GM21737 (cell line): ENCODE measurements around the gene ZDHHC22.

Experiments used
- ATAC-seq: cut with Tn5 transposase; IDR thresholded peaks from one replicate; pipeline ENCODE4 v1.9.1; 2021; ENCODE audit warnings: mild to moderate bottlenecking, moderate library complexity; ENCODE audit not compliant: unreplicated experiment

Gene ZDHHC22

GRCh38 chr14:77157740-77158139, 16.1 kb upstream of the ZDHHC22 start:
- no peak for ATAC-seq

- no peak for ATAC-seq
Measured at GRCh38 chr14:77155083-77155482, 13.5 kb upstream of the ZDHHC22 start.

- no peak for ATAC-seq
Measured at GRCh38 chr14:77154421-77154820, 12.8 kb upstream of the ZDHHC22 start.

GRCh38 chr14:77153802-77154201, 12.2 kb upstream of the ZDHHC22 start:
- no peak for ATAC-seq

GRCh38 chr14:77151918-77152588, 10.5 kb upstream of the ZDHHC22 start:
- no peak for ATAC-seq

DNA sequence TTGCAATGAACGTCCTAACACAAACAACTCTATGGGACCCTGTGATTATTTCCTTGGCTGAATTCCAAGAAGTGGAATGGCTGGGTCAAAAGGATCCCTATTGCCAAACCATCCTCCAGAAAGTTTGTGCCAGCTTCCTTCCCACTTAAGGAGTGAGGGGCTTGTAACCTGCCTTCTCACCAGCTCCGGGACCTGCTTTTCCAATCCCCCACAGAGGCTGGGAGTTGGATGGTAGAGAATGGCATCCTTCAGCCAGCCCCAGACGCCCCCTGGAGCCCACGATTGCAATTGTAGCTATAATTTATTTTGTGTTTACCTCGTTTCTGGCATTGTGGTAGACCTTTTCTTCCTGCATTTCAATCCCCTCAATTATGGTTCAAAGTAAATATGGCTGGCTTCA, 9.7 kb upstream of the ZDHHC22 start:
- ATAC-seq, result no peak

- ATAC-seq, result no peak
Measured at GRCh38 chr14:77148510-77149231, 7.1 kb upstream of the ZDHHC22 start.

- no peak for ATAC-seq
Measured at GRCh38 chr14:77145975-77146740, 4.6 kb upstream of the ZDHHC22 start.

- ATAC-seq, result no peak
Measured at GRCh38 chr14:77144412-77145115, 3.0 kb upstream of the ZDHHC22 start.

DNA sequence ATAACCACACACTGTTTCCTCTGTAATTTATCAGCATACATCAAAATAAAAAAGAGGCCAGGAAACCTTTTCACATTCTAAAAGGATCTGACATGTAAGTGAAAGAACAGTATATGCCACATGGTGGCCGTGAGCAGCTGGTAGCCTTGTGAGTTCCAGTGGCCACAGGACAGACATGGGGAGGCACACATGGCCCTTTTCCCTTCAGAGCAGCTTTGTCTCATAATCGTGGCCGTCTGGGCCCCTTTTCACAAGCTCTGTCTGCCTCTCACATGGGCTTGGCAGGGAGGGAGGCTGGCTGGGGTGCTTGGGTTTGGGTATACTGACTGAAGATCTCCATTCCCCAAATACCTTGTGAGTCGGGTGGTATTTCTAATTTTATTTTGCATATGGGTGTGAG, 1.5 kb upstream of the ZDHHC22 start:
- no peak for ATAC-seq

- no peak for ATAC-seq
Measured at GRCh38 chr14:77142005-77142800, 612 bp upstream of the ZDHHC22 start.

DNA sequence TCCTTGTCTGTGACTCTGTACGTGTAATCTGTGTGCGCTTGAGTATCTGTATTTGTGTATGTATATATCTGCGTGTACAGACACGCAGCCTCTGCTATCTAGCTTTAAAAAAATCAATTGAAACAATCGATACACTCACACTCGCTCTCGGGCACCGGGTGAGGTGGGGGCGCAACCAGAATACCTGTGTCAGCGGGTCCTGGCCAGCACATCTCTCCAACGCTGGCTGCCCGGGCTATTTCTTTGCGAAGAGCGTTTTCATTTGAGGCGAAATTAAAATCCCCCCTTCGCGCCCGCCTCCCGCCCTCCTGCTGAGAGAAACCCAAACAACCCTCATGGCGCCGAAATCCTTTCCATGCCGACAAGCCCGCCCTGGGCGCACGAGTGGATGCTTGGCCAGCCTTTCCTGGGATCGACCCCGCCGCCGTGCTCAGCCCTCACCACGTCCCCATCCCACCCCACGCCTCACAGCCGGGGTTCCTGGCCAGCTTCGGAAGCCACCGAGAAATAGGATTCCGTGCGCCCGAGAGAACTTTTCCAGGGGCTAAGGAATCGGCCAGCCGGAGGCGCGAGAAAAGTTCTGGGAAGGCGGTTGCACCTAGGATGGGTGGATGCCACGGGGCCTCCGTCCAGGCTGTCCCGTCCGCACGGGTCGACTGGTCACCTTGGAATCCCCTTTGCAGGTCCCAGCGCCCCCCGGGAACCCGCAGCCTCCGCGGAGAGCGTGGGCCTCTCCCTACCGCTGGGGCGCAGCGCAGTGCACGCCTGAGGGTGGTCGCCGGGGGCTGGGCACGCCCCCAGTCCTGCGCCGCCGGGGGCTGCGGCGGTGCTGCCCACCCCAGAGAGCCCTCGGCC, 1.0 kb downstream of the ZDHHC22 start:
- no peak for ATAC-seq

- ATAC-seq, result no peak
Measured at GRCh38 chr14:77139540-77140358, 1.8 kb downstream of the ZDHHC22 start.

- no peak for ATAC-seq
Measured at GRCh38 chr14:77139022-77139421, 2.6 kb downstream of the ZDHHC22 start.

DNA sequence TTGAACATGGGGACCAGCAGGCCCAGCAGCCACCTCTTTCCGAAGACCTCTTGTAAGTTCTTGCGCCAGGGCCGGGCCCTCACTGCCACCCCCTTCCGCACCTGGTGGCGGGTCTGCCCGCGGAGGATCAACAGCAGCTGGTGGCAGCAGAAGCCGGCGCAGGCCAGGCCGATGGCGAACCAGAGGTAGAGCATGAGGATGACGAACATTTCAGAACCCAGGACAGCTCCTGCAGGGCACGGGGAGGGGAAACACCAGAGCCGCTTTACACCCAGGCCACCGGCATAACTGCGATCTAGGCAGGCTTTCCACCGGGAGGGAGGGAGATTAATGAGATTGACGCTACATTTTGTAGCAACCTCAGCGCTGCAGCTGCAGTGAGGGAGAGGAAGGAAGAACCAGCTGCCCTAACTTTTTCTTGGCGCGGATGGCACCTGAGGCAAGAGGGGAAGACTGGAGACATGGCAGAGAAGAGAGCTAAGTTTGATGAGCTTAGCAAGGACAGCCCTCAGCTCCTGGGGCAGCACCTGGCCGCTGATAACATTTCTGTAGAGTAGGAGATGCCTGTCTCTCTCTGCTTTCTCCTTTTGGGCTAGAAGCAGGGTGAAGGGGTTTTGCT, 7.8 kb downstream of the ZDHHC22 start:
- ATAC-seq, result no peak

GRCh38 chr14:77131871-77132486, 9.6 kb downstream of the ZDHHC22 start:
- ATAC-seq, result no peak

DNA sequence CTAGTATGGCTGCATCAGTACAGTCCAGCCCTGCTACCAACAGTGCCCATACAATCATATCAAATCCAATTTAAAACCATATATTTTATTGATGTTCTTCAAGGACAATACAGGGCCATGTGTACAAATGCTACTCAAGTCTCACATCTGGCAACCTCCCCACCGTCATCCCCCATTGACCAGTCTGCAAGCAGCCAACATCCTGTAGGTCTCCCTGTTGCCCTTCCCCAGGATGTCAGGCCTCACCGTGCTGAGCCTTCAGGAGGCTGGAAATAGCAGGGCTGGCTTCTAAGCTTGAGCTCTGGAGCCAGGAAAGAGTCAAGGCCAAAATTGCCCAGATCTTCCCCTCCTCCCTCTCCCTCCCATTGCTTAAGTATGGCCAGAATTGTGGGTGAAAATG, 10.4 kb downstream of the ZDHHC22 start:
- ATAC-seq, result no peak

DNA sequence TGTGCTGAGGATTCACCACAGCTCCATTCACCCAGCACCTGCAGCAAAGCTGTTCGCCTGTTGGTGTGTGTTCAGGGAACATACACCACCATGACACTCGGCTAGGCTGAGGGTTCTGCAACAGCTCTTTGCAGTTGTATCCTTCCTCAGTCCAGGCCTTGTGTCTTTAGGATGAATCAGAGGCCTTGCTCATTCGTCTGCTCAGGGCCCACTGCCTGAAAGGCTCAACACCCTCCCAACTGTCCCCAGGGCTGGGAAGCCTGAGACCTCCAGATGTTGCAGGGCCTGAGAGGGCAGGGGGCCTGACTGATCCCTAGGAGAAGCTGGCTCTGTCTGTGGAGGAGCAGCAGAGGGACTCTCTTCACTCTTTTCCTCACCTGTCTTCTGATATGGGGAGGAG, 11.2 kb downstream of the ZDHHC22 start:
- no peak for ATAC-seq
